ENCODE measurements around the gene TFDP2.

DNA sequence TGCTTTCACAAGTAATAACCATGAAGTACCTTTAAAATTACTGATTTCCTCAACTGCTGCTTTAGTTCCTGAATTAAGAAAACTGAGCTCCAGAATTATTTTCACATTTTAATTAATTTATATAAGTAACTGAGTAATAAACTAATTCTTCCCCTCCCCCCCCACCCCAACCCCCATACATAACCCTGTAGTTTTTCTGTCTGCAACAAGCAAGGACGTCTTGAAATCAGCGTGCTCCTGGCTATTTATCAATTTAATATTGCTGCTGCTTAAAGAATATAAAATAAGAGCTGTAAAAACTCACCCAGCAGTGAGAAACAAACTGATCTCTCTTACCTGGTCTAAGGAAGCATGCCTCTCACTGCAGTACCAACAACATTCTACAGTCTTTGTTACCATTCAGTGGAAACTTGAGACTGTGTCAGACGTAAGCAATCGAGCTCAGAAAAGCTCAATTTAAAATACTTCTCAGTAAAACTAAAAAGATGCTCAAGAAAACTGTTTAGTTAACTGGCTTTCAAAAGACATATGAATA is 121.0 kb downstream of the TFDP2 start:
- TF ChIP-seq POLR2A (IDR thresholded peaks at IDR 0.05), result no peak
- TF ChIP-seq CTCF (IDR thresholded peaks at IDR 0.05), result no peak
- TF ChIP-seq EP300 (IDR thresholded peaks at IDR 0.05), result no peak
